OCI-LY1 (cell line): ENCODE results near the gene TRPM2.

Experiments
- H2AFZ ChIP-seq: fragments of 200-600 bp; sonication (generic), shearing (Covaris generic); 2 replicates; pipeline ENCODE4 v1.6.0; 2014; ENCODE audit warnings: antibody characterized with exemption, mild to moderate bottlenecking, low read length
- H3F3A ChIP-seq: fragments of 200-600 bp; sonication (generic), shearing (Covaris generic); 2 replicates; pipeline ENCODE4 v1.6.0; 2014; ENCODE audit warnings: mild to moderate bottlenecking, antibody characterized with exemption, low read length, moderate library complexity; ENCODE audit not compliant: insufficient read depth
- H3K27ac ChIP-seq: fragments of 200-600 bp; sonication (generic); 2 replicates; pipeline ENCODE4 v1.5.1; 2014; ENCODE audit warnings: low read length, mixed run types, mild to moderate bottlenecking, low read depth; ENCODE audit not compliant: poor library complexity, severe bottlenecking
- H3K27me3 ChIP-seq: fragments of 200-600 bp; sonication (generic); 2 replicates; pipeline ENCODE4 v1.6.0; 2014; ENCODE audit warnings: antibody characterized with exemption, mild to moderate bottlenecking, low read length, moderate library complexity; ENCODE audit not compliant: insufficient read depth
- H3K36me3 ChIP-seq: fragments of 200-600 bp; sonication (generic); 2 replicates; pipeline ENCODE4 v1.6.1; 2014; ENCODE audit warnings: mild to moderate bottlenecking, antibody characterized with exemption, low read length, moderate library complexity, mixed read lengths; ENCODE audit not compliant: insufficient read depth
- H3K4me1 ChIP-seq: fragments of 200-600 bp; sonication (generic); 2 replicates; pipeline ENCODE4 v1.5.1; 2014; ENCODE audit warnings: mild to moderate bottlenecking, low read length, moderate library complexity; ENCODE audit not compliant: insufficient read depth, severe bottlenecking
- H3K4me2 ChIP-seq: fragments of 200-600 bp; sonication (generic), shearing (Covaris generic); 2 replicates; pipeline ENCODE4 v1.6.1; 2014; ENCODE audit warnings: low read length
- H3K4me3 ChIP-seq: fragments of 200-600 bp; sonication (generic); 2 replicates; pipeline ENCODE4 v1.5.1; 2014; ENCODE audit warnings: low read length, low read depth, mild to moderate bottlenecking, mixed read lengths; ENCODE audit not compliant: poor library complexity, severe bottlenecking
- H3K79me2 ChIP-seq: fragments of 200-600 bp; shearing (Covaris generic); 2 replicates; pipeline ENCODE4 v1.6.1; 2016; ENCODE audit warnings: mixed run types, low read length, mixed read lengths; ENCODE audit not compliant: insufficient read depth
- H3K9ac ChIP-seq: fragments of 200-600 bp; sonication (generic), shearing (Covaris generic); 2 replicates; pipeline ENCODE4 v1.6.1; 2014; ENCODE audit warnings: mild to moderate bottlenecking, low read length, mixed read lengths
- H3K9me2 ChIP-seq: fragments of 200-600 bp; sonication (generic), shearing (Covaris generic); 2 replicates; pipeline ENCODE4 v1.6.1; 2014; ENCODE audit warnings: low read depth, mild to moderate bottlenecking, low read length, mixed read lengths
- H3K9me3 ChIP-seq: fragments of 200-600 bp; shearing (Covaris generic); 2 replicates; pipeline ENCODE4 v1.6.1; 2014; ENCODE audit warnings: low read length, mixed read lengths
- H4K20me1 ChIP-seq: fragments of 200-600 bp; sonication (generic), shearing (Covaris generic); 2 replicates; pipeline ENCODE4 v1.6.0; 2016; ENCODE audit warnings: mild to moderate bottlenecking, low read length; ENCODE audit not compliant: insufficient read depth
- CTCF ChIP-seq: fragments of 200-600 bp; sonication (generic), shearing (Covaris generic); IDR thresholded peaks from 2 replicates; pipeline ENCODE4 v1.5.1; 2017; ENCODE audit warnings: mild to moderate bottlenecking, antibody characterized with exemption, low read length, moderate library complexity, mixed read lengths
- EZH2 ChIP-seq: fragments of 200-600 bp; sonication (generic), shearing (Covaris generic); IDR thresholded peaks from 2 replicates; pipeline ENCODE4 v1.8.0; 2017; ENCODE audit warnings: borderline replicate concordance, mixed run types, mild to moderate bottlenecking, antibody characterized with exemption, low read length, moderate library complexity, mixed read lengths

TRPM2 gene

GRCh38 chr21:44324106-44324853, 29.1 kb upstream of the TRPM2 start:
- Histone ChIP-seq H3K79me2 (no peaks in the 10 kb centered on the region), H3K9ac (no peak overlapping the region), H3F3A (no peaks in the 10 kb centered on the region), H3K9me3 (no peaks in the 10 kb centered on the region), H3K36me3 (peaks cover 56% of the 10 kb centered on the region), H3K4me1 (no peaks in the 10 kb centered on the region), H3K27ac (no peak overlapping the region), H4K20me1 (no peaks in the 10 kb centered on the region), H3K4me2 (no peak overlapping the region), H2AFZ (no peak overlapping the region), H3K9me2 (no peaks in the 10 kb centered on the region), H3K27me3 (peaks cover 4% of the 10 kb centered on the region; the same call in 1 of the 2 replicates), H3K4me3 (no peak overlapping the region)
- TF ChIP-seq EZH2 (no peak), CTCF (no peak)

- peaks cover 54% of the 10 kb centered on the region for H3K36me3 ChIP-seq
- H4K20me1 ChIP-seq: no peaks in the 10 kb centered on the region
- TF ChIP-seq CTCF: no peak
- TF ChIP-seq EZH2: no peak
- no peaks in the 10 kb centered on the region for H3F3A ChIP-seq
- peaks cover 4% of the 10 kb centered on the region; the same call in 1 of the 2 replicates for H3K27me3 ChIP-seq
- H3K27ac ChIP-seq: no peak overlapping the region
- no peaks in the 10 kb centered on the region for H3K9me2 ChIP-seq
- no peaks in the 10 kb centered on the region for H3K9me3 ChIP-seq
- H3K4me1 ChIP-seq: no peaks in the 10 kb centered on the region
- H2AFZ ChIP-seq: no peak overlapping the region
- H3K4me3 ChIP-seq: no peak overlapping the region
- H3K4me2 ChIP-seq: no peak overlapping the region
- H3K9ac ChIP-seq: no peak overlapping the region
- no peaks in the 10 kb centered on the region for H3K79me2 ChIP-seq
Measured at GRCh38 chr21:44324854-44325107, 28.6 kb upstream of the TRPM2 start.

GRCh38 chr21:44325386-44326271, 27.8 kb upstream of the TRPM2 start:
- H4K20me1 ChIP-seq: no peaks in the 10 kb centered on the region

More at GRCh38 chr21:44325386-44326271, 27.8 kb upstream of the TRPM2 start:
- Histone ChIP-seq H3K4me1 (no peaks in the 10 kb centered on the region), H3K36me3 (peaks cover 49% of the 10 kb centered on the region), H3K9me2 (no peaks in the 10 kb centered on the region), H3K4me3 (no peak overlapping the region), H3K9ac (no peak overlapping the region), H3K27me3 (peaks cover 8% of the 10 kb centered on the region; the same call in 1 of the 2 replicates), H3K79me2 (no peaks in the 10 kb centered on the region), H3K27ac (no peak overlapping the region), H3K9me3 (no peaks in the 10 kb centered on the region), H2AFZ (no peak overlapping the region), H3K4me2 (no peak overlapping the region), H3F3A (no peaks in the 10 kb centered on the region)
- TF ChIP-seq CTCF: no peak
- TF ChIP-seq EZH2: no peak
